ENCODE results near the gene ALDH16A1.

Gene ALDH16A1

DNA sequence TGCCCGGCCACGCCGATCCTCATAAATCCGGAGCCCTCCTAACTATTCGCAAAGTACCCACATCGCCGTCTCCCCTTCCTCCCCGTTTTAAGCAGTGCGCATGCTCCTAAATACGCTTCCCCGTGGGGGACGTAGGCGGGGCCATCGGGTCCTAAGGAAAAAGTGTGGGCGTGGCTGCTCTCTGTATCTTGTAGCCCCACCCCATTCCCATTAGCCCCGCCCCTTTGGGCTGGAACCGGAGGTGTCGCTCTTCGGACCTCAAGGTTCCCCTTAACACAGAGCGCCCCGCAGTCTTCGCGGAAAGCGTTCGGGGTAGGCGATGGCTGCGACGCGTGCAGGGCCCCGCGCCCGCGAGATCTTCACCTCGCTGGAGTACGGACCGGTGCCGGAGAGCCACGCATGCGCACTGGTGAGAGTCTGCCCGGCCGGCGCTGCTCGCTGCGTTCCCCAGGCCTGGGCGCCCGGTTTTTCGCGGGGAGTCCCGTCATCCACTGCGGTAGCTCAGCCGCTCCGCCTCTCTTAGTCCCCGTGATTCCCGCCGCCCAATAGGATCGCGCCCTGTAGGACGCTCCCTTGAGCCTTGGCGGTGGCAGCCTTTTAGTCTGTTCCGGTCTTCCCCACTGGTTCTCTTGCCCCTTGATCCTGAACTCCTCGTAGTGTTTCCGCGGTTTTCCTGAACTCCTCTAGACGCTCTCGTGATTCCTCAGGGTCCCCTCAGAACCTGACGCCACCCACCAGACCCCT, at the start of gene ALDH16A1:
Gene ALDH16A1, plus strand, starts transcription at position 213 of the 744 bp plus-strand sequence. Its CDS starts 107 bp downstream, at position 320.
- H3K4me3 ChIP-seq (ENCODE audit: low read length): peak within 1 kb of the TSS; percentile 81
- TF ChIP-seq CTCF (conservative IDR thresholded peaks at IDR 0.05; ENCODE audit: low read depth, low read length): no peak
- peak; percentile 88 for DNase-seq (ENCODE audit: low read depth)

DNA sequence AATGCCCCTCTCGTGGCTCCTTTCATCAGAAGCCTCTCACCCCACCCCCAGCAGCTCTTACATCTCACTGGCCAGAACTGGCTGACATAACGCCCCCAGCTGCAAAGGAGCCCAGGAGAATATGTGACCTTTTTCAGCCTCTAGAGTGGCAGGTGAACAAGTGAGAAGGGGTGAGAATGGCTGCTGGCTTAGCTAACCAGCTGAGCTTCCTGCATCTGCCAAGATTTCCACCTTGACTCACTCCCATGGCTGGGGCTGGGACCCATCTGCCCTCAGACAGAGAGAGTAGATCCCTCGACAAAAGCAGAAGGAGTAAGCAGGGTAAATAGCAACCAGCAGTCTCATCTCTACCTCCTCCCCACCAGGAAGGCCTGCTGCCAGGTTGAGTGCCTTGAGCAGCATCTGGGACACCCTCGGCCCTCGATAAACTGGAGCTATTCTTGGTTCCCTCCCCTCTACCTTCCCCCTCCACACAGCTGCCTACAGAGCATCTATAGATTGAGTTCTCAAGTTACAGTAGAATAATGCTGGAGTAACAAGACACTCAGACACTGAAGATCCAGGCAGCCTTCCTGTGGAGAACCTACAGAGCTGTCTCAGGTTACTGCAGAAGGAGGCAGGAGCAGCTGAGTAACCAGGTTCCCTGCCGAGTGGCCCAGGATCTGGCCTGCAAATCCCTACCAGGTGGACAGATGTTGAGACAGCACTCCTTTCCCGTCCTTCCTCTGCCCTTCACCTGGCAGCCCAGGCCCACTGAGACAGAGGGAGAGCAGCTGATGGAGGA, 49.4 kb upstream of the ALDH16A1 start:
- no peak for DNase-seq (ENCODE audit: low read depth)
- H3K4me3 ChIP-seq (ENCODE audit: low read length): no peak overlapping the region
- no peak for TF ChIP-seq CTCF (conservative IDR thresholded peaks at IDR 0.05; ENCODE audit: low read depth, low read length)

- no peak for TF ChIP-seq CTCF (conservative IDR thresholded peaks at IDR 0.05; ENCODE audit: low read depth, low read length)
- H3K4me3 ChIP-seq (ENCODE audit: low read length): no peak overlapping the region
- no peak for DNase-seq (ENCODE audit: low read depth)
These were observed 45.9 kb upstream of the ALDH16A1 start for GRCh38 chr19:49407079-49407478.

GRCh38 chr19:49407482-49408015, 45.5 kb upstream of the ALDH16A1 start:
- no peak overlapping the region for H3K4me3 ChIP-seq (ENCODE audit: low read length)
- DNase-seq (ENCODE audit: low read depth): no peak
- no peak for TF ChIP-seq CTCF (conservative IDR thresholded peaks at IDR 0.05; ENCODE audit: low read depth, low read length)

- no peak overlapping the region for H3K4me3 ChIP-seq (ENCODE audit: low read length)
- TF ChIP-seq CTCF (conservative IDR thresholded peaks at IDR 0.05; ENCODE audit: low read depth, low read length): no peak
- DNase-seq (ENCODE audit: low read depth): no peak
These were observed 44.1 kb upstream of the ALDH16A1 start for GRCh38 chr19:49408816-49409440.

- DNase-seq (ENCODE audit: low read depth): no peak
- H3K4me3 ChIP-seq (ENCODE audit: low read length): no peak overlapping the region
- no peak for TF ChIP-seq CTCF (conservative IDR thresholded peaks at IDR 0.05; ENCODE audit: low read depth, low read length)
These were observed 43.5 kb upstream of the ALDH16A1 start for GRCh38 chr19:49409441-49410029.
